HEK293 (cell line): ENCODE measurements around the gene C1QTNF4.

Experiments used
- BCL11B ChIP-seq: fragments of 450-650 bp; formaldehyde crosslinking; IDR thresholded peaks from 2 replicates; pipeline ENCODE4 v1.5.1; 2016; ENCODE audit warnings: low read depth, missing biosample characterization, missing genetic modification characterization
- BCL6B ChIP-seq: fragments of 450-650 bp; formaldehyde crosslinking; IDR thresholded peaks from 2 replicates; pipeline ENCODE4 v1.5.1; 2017; ENCODE audit warnings: missing biosample characterization, missing genetic modification characterization
- GLIS2 ChIP-seq: fragments of 450-650 bp; formaldehyde crosslinking; IDR thresholded peaks from 2 replicates; pipeline ENCODE4 v1.5.1; 2016; ENCODE audit warnings: missing biosample characterization, missing genetic modification characterization
- OSR2 ChIP-seq: fragments of 450-650 bp; formaldehyde crosslinking; IDR thresholded peaks from 2 replicates; pipeline ENCODE4 v1.5.1; 2016; ENCODE audit warnings: missing biosample characterization, missing genetic modification characterization
- ZBTB49 ChIP-seq: fragments of 450-650 bp; formaldehyde crosslinking; IDR thresholded peaks from 2 replicates; pipeline ENCODE4 v1.5.1; 2016; ENCODE audit warnings: missing biosample characterization, missing genetic modification characterization, low read depth
- ZNF10 ChIP-seq: fragments of 450-650 bp; formaldehyde crosslinking; IDR thresholded peaks from 2 replicates; pipeline ENCODE4 v1.5.1; 2017; ENCODE audit warnings: missing biosample characterization, missing genetic modification characterization
- ZNF133 ChIP-seq: fragments of 450-650 bp; formaldehyde crosslinking; IDR thresholded peaks from 2 replicates; pipeline ENCODE4 v1.5.1; 2016; ENCODE audit warnings: missing biosample characterization, missing genetic modification characterization
- ZNF138 ChIP-seq: fragments of 450-650 bp; formaldehyde crosslinking; IDR thresholded peaks from 2 replicates; pipeline ENCODE4 v1.5.1; 2016; ENCODE audit warnings: missing biosample characterization, missing genetic modification characterization, borderline replicate concordance
- ZNF140 ChIP-seq: fragments of 450-650 bp; formaldehyde crosslinking; IDR thresholded peaks from 2 replicates; pipeline ENCODE4 v1.5.1; 2016; ENCODE audit warnings: missing biosample characterization, missing genetic modification characterization
- ZNF155 ChIP-seq: fragments of 450-650 bp; formaldehyde crosslinking; IDR thresholded peaks from 2 replicates; pipeline ENCODE4 v1.5.1; 2016; ENCODE audit warnings: missing biosample characterization, missing genetic modification characterization
- ZNF174 ChIP-seq: fragments of 450-650 bp; formaldehyde crosslinking; IDR thresholded peaks from 2 replicates; pipeline ENCODE4 v1.5.0; 2017; ENCODE audit warnings: missing biosample characterization, mild to moderate bottlenecking, missing genetic modification characterization
- ZNF2 ChIP-seq: fragments of 450-650 bp; formaldehyde crosslinking; IDR thresholded peaks from 2 replicates; pipeline ENCODE4 v1.5.1; 2016; ENCODE audit warnings: missing biosample characterization, missing genetic modification characterization
- ZNF239 ChIP-seq: fragments of 450-650 bp; formaldehyde crosslinking; IDR thresholded peaks from 2 replicates; pipeline ENCODE4 v1.5.1; 2016; ENCODE audit warnings: missing biosample characterization, missing genetic modification characterization
- ZNF24 ChIP-seq: fragments of 450-650 bp; formaldehyde crosslinking; IDR thresholded peaks from 2 replicates; pipeline ENCODE4 v1.5.1; 2016; ENCODE audit warnings: missing biosample characterization, missing genetic modification characterization
- ZNF248 ChIP-seq: fragments of 450-650 bp; formaldehyde crosslinking; IDR thresholded peaks from 2 replicates; pipeline ENCODE4 v1.5.1; 2017; ENCODE audit warnings: missing biosample characterization, missing genetic modification characterization
- ZNF37A ChIP-seq: fragments of 450-650 bp; IDR thresholded peaks from 2 replicates; pipeline ENCODE4 v1.5.1; 2018; ENCODE audit warnings: missing biosample characterization, missing genetic modification characterization
- ZNF394 ChIP-seq: fragments of 450-650 bp; formaldehyde crosslinking; IDR thresholded peaks from 2 replicates; pipeline ENCODE4 v1.5.1; 2016; ENCODE audit warnings: missing biosample characterization, missing genetic modification characterization, mild to moderate bottlenecking, moderate library complexity, borderline replicate concordance
- ZNF423 ChIP-seq: fragments of 450-650 bp; formaldehyde crosslinking; IDR thresholded peaks from 2 replicates; pipeline ENCODE4 v1.5.1; 2016; ENCODE audit warnings: missing biosample characterization, missing genetic modification characterization
- ZNF501 ChIP-seq: fragments of 450-650 bp; formaldehyde crosslinking; IDR thresholded peaks from 2 replicates; pipeline ENCODE4 v1.5.1; 2016; ENCODE audit warnings: missing biosample characterization, missing genetic modification characterization
- ZNF558 ChIP-seq: fragments of 450-650 bp; formaldehyde crosslinking; IDR thresholded peaks from 2 replicates; pipeline ENCODE4 v1.5.1; 2016; ENCODE audit warnings: missing biosample characterization, missing genetic modification characterization
- ZNF621 ChIP-seq: fragments of 450-650 bp; formaldehyde crosslinking; IDR thresholded peaks from 2 replicates; pipeline ENCODE4 v1.5.1; 2017; ENCODE audit warnings: missing biosample characterization, missing genetic modification characterization
- ZNF658 ChIP-seq: fragments of 450-650 bp; formaldehyde crosslinking; IDR thresholded peaks from 2 replicates; pipeline ENCODE4; 2016; ENCODE audit warnings: missing biosample characterization, missing genetic modification characterization
- ZNF664 ChIP-seq: fragments of 450-650 bp; formaldehyde crosslinking; IDR thresholded peaks from 2 replicates; pipeline ENCODE4 v1.5.1; 2016; ENCODE audit warnings: missing biosample characterization, missing genetic modification characterization
- ZNF792 ChIP-seq: fragments of 450-650 bp; formaldehyde crosslinking; IDR thresholded peaks from 2 replicates; pipeline ENCODE4 v1.5.1; 2016; ENCODE audit warnings: missing biosample characterization, missing genetic modification characterization
- ZNF843 ChIP-seq: fragments of 450-650 bp; formaldehyde crosslinking; IDR thresholded peaks from 2 replicates; pipeline ENCODE4 v1.5.1; 2016; ENCODE audit warnings: missing biosample characterization, missing genetic modification characterization
- ZXDB ChIP-seq: fragments of 450-650 bp; formaldehyde crosslinking; IDR thresholded peaks from 2 replicates; pipeline ENCODE4 v1.5.1; 2016; ENCODE audit warnings: missing biosample characterization, missing genetic modification characterization
- TF ChIP-seq, protein P1 (sequence below): fragments of 450-650 bp; formaldehyde crosslinking; IDR thresholded peaks from 2 replicates; pipeline ENCODE4 v1.5.1; 2016; ENCODE audit warnings: missing biosample characterization, missing genetic modification characterization
- TF ChIP-seq, protein P2 (sequence below): fragments of 450-650 bp; formaldehyde crosslinking; IDR thresholded peaks from 2 replicates; pipeline ENCODE4 v1.5.1; 2016; ENCODE audit warnings: missing biosample characterization, missing genetic modification characterization
- TF ChIP-seq, protein P3 (sequence below): fragments of 450-650 bp; formaldehyde crosslinking; IDR thresholded peaks from 2 replicates; pipeline ENCODE4 v1.5.1; 2017; ENCODE audit warnings: missing biosample characterization, missing genetic modification characterization
- TF ChIP-seq, protein P4 (sequence below): fragments of 450-650 bp; formaldehyde crosslinking; IDR thresholded peaks from 2 replicates; pipeline ENCODE4 v1.5.1; 2016; ENCODE audit warnings: missing biosample characterization, missing genetic modification characterization

Gene C1QTNF4

GRCh38 chr11:47642099-47642855 lies 48.1 kb upstream of the C1QTNF4 start, which contains the start of gene MTCH2 (continued):
- TF ChIP-seq ZNF664 (tag by site-specific recombination) (no peak), ZBTB49 (tag by site-specific recombination) (no peak), ZNF37A (tag by site-specific recombination) (no peak), ZNF140 (tag by site-specific recombination) (no peak), ZNF2 (no peak; the same call in 1 of the 2 replicates), ZNF239 (tag by site-specific recombination) (no peak), BCL6B (tag by site-specific recombination) (no peak), OSR2 (tag by site-specific recombination) (no peak), ZNF501 (tag by site-specific recombination) (peak; percentile 91), ZNF843 (tag by site-specific recombination) (peak; percentile 54), ZXDB (tag by site-specific recombination) (peak; percentile 81), ZNF138 (no peak), GLIS2 (tag by site-specific recombination) (peak; percentile 62), ZNF658 (tag by site-specific recombination) (no peak), ZNF792 (tag by site-specific recombination) (peak; percentile 30; the same call in 1 of the 2 replicates), ZNF558 (tag by site-specific recombination) (no peak), BCL11B (no peak), ZNF621 (tag by site-specific recombination) (no peak), ZNF174 (tag by site-specific recombination) (no peak), ZNF133 (tag by site-specific recombination) (no peak), ZNF155 (tag by site-specific recombination) (no peak), ZNF248 (tag by site-specific recombination) (no peak), ZNF423 (tag by site-specific recombination) (peak; percentile 75; the same call in 1 of the 2 replicates), ZNF24 (tag by site-specific recombination) (no peak), ZNF394 (peak; percentile 80), ZNF10 (tag by site-specific recombination) (no peak; the same call in 1 of the 2 replicates)
- TF ChIP-seq, protein P1, sequence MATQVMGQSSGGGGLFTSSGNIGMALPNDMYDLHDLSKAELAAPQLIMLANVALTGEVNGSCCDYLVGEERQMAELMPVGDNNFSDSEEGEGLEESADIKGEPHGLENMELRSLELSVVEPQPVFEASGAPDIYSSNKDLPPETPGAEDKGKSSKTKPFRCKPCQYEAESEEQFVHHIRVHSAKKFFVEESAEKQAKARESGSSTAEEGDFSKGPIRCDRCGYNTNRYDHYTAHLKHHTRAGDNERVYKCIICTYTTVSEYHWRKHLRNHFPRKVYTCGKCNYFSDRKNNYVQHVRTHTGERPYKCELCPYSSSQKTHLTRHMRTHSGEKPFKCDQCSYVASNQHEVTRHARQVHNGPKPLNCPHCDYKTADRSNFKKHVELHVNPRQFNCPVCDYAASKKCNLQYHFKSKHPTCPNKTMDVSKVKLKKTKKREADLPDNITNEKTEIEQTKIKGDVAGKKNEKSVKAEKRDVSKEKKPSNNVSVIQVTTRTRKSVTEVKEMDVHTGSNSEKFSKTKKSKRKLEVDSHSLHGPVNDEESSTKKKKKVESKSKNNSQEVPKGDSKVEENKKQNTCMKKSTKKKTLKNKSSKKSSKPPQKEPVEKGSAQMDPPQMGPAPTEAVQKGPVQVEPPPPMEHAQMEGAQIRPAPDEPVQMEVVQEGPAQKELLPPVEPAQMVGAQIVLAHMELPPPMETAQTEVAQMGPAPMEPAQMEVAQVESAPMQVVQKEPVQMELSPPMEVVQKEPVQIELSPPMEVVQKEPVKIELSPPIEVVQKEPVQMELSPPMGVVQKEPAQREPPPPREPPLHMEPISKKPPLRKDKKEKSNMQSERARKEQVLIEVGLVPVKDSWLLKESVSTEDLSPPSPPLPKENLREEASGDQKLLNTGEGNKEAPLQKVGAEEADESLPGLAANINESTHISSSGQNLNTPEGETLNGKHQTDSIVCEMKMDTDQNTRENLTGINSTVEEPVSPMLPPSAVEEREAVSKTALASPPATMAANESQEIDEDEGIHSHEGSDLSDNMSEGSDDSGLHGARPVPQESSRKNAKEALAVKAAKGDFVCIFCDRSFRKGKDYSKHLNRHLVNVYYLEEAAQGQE, result no peak
- TF ChIP-seq, protein P2, sequence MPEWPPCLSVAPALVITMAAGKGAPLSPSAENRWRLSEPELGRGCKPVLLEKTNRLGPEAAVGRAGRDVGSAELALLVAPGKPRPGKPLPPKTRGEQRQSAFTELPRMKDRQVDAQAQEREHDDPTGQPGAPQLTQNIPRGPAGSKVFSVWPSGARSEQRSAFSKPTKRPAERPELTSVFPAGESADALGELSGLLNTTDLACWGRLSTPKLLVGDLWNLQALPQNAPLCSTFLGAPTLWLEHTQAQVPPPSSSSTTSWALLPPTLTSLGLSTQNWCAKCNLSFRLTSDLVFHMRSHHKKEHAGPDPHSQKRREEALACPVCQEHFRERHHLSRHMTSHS (tag by site-specific recombination), result no peak
- TF ChIP-seq, protein P3, sequence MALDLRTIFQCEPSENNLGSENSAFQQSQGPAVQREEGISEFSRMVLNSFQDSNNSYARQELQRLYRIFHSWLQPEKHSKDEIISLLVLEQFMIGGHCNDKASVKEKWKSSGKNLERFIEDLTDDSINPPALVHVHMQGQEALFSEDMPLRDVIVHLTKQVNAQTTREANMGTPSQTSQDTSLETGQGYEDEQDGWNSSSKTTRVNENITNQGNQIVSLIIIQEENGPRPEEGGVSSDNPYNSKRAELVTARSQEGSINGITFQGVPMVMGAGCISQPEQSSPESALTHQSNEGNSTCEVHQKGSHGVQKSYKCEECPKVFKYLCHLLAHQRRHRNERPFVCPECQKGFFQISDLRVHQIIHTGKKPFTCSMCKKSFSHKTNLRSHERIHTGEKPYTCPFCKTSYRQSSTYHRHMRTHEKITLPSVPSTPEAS (tag by site-specific recombination), result no peak
- TF ChIP-seq, protein P4, sequence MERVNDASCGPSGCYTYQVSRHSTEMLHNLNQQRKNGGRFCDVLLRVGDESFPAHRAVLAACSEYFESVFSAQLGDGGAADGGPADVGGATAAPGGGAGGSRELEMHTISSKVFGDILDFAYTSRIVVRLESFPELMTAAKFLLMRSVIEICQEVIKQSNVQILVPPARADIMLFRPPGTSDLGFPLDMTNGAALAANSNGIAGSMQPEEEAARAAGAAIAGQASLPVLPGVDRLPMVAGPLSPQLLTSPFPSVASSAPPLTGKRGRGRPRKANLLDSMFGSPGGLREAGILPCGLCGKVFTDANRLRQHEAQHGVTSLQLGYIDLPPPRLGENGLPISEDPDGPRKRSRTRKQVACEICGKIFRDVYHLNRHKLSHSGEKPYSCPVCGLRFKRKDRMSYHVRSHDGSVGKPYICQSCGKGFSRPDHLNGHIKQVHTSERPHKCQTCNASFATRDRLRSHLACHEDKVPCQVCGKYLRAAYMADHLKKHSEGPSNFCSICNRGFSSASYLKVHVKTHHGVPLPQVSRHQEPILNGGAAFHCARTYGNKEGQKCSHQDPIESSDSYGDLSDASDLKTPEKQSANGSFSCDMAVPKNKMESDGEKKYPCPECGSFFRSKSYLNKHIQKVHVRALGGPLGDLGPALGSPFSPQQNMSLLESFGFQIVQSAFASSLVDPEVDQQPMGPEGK (tag by site-specific recombination), result peak; percentile 51; the same call in 1 of the 2 replicates
